GM18867 (cell line): Measurements from ENCODE around the gene MFSD11.
"Not testable (repeated sequence)": the region's sequence is repeated elsewhere in the genome, so short reads cannot be mapped to it uniquely, and the experiment has no call there.

ENCODE experiments used
- ATAC-seq: cut with Tn5 transposase; IDR thresholded peaks from one replicate; pipeline ENCODE4 v1.9.1; 2021; ENCODE audit warnings: mild to moderate bottlenecking, moderate library complexity; ENCODE audit not compliant: unreplicated experiment

Gene MFSD11

DNA sequence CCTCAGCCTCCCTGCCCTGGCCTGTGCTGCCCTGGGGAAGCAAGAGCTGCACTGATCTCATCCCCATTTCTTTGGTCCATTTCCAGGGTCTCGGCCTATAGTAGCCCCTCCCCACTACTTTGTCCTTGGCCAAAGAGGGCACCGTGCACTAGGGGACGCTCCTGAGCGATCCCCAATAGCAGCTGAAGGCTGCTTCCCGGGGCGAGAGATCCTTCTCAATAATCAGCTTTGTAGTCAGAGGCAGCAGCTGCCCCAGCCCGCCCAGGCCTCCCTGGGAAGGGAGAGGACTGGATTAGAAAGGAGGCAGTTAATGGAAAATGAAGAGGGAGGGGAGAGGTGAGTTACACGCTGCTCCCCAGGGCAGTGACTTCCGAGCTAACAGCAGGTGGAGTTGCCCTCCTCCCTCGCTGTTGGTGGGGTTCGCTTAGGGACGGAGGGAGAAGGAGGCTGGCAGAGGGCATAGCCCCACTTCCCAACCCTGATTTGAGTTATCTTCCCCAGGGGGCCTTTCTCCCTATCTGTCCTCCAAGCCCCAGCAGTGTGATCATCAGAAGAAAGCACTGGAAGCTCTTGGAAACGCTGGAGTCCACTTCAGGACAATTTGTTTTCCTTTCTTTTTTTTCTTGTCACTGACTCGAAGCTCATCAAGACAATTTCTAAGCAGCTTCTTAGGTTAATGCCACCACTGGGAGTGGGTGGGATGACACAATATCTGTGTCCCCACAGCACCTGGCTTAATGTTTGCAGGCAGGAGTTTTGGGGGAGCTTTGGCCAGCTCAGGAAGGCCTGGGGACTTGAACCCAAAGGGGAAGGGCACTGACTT, 29.7 kb upstream of the MFSD11 start:
- ATAC-seq, result no peak

DNA sequence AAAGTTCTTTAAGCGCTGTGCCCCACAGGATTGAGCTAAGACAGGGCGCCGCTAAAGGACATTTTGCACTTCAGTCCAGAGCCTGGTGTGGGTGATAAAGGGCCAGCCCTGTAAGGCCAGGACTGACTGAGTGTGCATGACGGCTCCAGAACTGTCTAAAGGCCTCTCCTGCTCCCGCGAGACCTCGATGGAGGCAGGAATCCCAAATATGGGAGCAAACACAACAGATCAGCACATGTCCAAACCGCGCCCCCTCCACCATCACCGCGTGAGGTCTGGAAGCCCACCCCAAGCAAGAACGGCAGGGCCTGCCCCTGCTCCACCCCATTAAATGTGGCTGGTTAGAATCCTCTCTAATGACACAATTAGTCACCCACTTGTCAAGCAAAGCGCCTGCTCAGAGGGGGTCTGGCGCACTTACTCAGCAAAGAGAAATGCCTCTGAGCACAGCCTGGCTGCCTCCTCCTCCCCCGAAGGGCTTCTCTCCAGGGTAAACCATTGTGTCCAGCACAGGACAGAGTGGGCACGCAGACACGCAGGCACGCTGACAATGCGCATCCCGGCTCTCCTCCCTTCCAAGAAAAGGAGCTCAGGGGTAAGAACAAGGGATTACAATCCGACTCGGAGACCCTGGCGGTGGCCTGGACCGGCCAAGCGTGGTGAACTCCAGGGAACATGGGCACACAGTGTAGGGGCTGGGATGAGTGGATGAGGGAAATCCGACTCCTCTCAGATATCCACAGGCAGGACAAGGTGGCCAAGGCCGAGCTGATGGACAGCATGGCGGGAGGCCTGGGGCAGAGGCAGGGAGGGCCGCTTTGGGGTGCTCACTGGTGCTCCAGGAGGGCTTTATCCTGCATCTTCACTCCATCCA, 28.6 kb upstream of the MFSD11 start:
- ATAC-seq, result no peak

- ATAC-seq, result not testable (repeated sequence)
Observed at GRCh38 chr17:76709951-76710862, 27.7 kb upstream of the MFSD11 start.

DNA sequence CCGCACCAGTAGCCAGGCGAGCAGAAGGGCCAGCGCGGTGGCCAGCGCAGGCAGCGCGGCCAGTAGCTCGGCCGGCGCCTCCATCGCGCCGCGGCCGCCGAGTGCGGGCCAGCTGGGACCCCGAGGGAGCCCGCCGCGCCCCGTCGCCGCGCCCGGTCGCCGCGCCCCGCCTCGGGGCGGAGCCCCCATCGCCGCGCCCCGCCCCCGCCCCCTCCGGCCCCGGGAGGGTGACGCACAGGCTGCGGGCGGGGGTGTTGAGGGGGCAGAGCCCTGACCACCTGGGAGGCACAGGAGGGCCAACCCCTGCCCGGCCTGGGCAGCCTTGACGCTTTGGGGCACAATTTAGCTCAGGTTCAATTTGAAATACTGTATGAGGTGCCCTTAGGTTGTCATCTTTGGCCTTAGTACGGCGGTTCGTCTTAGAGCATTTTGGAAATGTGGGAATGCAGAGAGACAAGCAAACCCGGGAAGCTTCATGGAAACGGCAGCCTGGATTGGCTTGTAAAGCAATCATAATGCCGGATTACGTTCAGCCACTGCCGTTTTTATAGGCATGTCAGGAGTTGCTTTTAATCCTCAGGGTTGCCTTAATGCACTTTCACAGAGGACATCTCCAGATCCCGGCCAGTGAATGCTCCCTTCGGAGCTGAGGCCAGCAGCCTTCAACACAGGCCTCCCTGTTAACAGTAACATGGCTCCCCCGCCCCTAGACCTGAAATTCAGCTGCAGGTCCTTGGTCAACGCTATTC, 26.9 kb upstream of the MFSD11 start, which contains the start of gene MXRA7:
MXRA7 (minus strand) TSS at position 103 of the 749 bp plus-strand sequence; CDS start at position 84, 19 bp downstream.
- no peak for ATAC-seq

DNA sequence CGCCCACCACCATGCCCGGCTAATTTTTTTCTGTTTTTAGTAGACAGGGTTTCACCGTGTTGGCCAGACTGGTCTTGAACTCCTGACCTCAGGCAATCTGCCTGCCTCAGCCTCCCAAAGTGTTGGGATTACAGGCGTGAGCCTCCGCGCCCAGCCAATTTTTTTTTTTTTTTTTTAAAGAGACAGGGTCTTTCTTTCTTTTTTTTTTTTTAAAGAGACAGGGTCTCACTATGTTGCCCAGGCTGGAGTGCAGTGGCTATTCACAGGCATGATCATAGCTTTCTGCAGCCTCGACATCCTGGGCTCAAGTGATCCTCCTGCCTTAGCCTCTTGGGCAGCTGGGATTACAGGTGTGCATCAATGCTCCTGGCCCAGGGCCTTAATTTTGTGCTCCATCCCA, 25.6 kb upstream of the MFSD11 start:
- ATAC-seq, result not testable (repeated sequence)

DNA sequence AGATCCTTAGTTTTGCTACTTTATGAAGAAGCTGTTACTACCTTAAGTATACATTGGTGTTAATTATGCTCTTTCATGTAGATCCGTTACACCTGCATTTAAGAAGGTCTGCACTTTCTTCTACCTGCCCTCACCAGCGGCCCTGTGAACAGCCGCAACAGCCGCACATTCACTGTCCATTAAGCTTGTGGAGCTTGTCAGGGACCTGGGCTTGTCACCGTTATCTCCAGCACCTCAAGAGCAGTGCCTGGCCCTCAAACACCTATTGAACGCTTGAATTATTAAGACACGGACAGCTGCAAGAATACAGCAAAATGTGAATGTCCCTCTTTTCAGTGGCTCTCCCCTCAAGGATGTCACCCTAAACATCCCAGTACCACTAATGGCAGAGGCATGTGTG, 24.2 kb upstream of the MFSD11 start:
- ATAC-seq, result no peak

DNA sequence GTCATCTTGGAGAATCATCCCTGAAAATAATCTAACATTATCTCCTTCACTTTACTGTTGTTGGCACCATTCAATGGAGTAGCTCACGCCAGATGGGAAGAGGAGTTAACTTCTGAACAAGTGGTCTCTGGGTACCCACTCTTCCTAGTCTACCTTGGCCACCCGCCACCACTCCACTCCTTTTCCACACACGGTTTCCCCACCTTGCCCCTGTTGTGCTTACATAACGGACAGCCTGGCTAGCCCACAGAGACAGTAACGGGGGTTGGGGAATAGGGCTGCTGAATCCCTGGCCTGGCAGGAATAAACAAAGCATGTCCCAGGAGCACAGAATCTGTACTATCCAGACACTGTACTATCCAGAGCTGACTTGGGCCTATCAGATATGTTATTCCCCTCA, 23.6 kb upstream of the MFSD11 start:
- ATAC-seq, result no peak

- ATAC-seq, result no peak
Observed at GRCh38 chr17:76714822-76715495, 23.0 kb upstream of the MFSD11 start.

DNA sequence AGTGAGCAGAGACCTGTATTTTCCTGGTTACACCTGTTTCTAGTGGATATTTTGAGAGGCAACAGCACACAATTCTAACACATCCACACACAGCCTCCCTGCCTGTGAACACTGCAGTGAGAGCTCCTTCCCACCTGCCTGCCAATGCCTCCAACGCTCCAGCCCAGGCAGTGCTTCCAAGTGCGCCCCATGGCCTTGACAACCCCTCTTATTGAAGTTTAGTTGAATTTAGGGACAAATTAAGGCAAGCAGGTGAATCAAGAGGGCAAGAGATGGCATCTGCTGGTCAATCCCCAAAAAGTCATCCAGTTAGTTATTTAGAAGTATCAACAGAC, 22.5 kb upstream of the MFSD11 start:
- ATAC-seq, result no peak

DNA sequence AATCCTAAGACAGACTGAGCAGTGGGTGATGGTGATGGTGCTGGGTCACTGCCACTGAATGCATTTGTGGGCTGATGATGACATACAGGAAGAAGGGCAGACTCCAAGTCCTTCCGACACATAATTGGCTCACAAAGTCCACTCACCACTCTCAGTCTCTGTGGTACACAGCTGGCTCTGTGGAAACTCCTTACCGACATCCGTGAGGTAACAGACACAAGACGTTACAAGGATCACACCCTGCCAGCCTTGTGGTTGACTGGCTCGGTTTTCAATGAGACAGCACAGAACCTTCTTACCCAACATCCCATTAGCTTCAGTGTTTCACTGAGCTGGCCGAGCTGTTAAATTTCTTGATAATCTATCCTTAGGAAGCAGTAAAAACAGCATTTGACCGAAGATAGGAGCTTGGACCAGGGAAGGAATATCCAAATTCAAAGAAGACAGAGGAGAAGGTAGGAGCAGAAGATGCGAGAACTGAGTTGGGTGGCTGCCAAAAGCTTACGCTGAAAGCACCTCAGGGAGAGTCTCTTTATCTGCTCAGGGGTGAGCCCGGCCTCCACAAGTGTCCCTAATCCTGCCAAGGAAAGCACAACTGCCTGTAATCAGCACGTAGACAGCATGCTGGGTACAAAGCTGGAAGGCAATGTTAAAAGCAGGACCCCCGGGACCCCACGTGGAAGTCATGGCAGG, 21.6 kb upstream of the MFSD11 start:
- ATAC-seq, result no peak

GRCh38 chr17:76716839-76717215, 21.1 kb upstream of the MFSD11 start:
- ATAC-seq, result no peak

DNA sequence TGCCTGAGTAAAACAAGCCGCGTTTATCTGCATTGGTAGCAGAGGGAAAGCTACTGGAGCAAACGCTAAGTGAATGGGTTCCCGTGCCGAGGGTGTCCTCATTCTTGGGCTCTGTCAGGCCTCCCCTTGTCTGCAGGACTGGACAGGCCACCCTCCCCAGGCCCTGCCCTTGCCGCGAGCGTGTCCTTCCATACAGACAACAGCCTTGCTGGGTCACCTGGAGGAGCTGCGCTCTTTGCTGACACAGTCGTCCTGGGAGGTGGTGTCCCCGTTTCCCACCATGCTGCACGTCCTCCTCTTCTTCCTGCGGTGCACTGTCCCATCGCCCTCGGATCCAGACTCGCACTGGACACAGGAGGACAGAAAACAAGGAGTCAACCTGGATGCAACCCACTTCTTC, 19.4 kb upstream of the MFSD11 start:
- no peak for ATAC-seq

DNA sequence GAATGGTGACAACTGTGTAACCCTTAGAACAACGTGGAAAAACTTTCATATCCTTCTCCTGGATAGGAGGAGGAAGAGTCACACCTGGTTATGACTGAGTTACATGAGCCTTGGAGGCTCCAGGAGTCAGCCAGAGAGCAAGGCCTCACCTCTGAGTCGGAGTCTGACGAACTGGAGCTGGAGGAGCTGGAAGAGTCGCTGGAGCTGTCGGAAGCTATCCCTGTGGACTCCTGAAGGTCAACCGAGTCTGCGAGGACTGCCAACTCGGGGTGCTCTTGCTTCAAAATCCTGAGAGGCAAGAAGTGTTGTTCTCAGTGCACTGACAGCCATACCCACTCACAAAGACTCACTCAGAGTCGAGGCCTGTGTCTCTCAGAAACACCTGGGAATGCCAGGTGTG, 17.7 kb upstream of the MFSD11 start:
- ATAC-seq, result no peak

DNA sequence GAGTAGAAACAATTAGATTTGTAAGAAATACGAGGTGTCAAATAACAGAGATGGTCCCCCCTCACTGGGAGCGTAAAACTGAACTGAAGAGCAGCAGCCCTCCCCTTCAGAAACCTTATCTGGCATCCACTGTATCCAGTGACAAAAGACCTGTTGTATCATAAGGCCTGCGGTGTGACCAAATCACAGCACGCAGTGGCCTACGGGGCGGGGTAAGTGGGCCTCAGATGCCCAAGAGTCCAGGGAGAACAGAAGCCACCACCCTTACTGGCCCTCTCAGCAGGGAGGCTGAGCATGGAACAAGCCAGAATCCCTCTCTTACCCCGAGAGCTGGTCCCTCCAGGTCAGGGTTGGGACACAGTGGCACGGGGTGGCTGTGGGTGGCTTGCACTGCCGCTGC, 17.0 kb upstream of the MFSD11 start:
- no peak for ATAC-seq

- ATAC-seq, result no peak
Observed at GRCh38 chr17:76721463-76721862, 16.5 kb upstream of the MFSD11 start.

DNA sequence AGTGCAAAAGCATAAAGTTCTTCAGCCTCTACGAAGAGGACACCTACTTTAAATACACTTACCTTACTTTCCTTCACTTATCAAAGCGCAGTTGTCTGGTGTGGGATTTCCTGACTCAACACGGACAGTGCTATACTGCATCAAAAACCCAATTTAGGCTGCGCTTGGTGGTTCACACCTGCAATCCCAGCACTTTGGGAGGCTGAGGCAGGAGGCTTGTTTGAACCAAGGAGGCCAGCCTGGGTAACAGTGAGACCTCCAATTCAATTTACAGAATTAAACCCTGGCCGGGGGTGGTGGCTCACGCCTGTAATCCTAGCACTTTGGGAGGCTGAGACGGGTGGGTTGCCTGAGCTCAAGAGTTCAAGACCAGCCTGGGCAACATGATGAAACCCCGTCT, 15.6 kb upstream of the MFSD11 start:
- no peak for ATAC-seq

DNA sequence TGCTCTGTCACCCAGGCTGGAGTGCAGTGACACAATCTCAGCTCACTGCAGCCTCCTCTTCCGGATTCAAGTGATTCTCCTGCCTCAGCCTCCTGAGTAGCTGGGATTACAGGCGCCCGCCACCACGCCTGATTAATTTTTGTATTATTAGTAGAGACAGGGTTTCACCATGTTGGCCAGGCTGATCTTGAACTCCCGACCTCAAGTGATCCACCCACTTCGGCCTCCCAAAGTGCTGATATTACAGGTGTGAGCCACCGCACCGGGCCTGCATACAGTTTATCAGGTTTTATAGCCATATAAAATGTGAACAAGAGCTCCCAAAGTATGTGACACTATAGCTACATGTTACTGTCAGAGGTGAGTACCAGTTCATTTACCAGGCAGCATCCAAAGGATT, 14.9 kb upstream of the MFSD11 start:
- not testable (repeated sequence) for ATAC-seq

DNA sequence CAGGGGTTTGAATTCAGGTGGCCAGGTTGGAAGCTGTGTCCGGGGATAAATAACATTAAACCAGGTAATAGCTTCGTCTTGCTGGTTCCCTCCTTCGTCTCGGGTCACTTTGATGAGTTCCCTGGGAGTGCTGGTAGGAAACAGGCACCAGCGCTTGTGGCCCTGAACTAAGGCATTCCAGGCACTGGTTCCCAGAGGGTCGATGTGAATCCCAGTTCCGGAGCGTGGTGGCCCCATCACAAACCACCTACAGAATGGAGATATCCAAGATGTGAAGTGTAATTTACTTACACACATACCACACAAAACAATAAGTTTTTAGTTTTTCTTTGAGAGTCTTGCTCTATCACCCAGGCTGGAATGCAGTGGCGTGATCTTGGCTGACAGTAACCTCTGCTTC, 14.1 kb upstream of the MFSD11 start:
- ATAC-seq, result no peak

DNA sequence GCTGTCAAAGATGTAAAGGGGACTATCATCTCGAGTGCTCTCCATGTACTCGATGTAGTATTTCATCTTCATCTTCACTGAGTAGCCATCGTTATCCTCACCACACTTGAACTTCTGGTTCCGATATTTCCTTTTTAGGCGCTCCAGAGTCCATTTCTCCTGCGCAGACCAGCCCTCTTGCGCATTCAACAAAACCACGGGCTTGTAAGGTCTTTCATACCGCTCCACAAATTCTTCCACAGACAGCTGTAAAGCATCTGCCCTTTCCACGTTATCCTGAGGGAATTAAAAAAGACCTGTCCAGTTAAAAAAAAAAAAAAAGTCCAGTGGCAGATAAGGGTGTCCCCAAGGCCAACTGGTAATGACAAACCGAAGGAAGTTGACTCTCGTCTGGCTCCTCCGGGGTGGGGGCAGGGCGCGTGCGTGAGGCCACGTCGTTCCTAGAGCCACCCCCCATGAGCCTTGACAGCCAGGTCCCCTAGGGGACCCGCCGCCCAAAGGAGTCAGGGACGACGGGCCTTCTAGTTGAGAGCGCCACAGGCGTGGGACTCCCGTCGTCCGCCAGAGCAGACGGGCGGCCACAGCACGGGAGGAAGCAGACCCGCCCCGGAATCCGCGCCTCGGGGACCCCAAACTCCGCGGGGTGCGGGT, 12.2 kb upstream of the MFSD11 start:
- peak; percentile 23 for ATAC-seq
